Amniotic epithelial cell (primary cell): ENCODE data around the gene ZFAND3.

Experiments used
- DNase-seq: peaks from one replicate; pipeline ENCODE4 v3.0.0-alpha.2; 2010; ENCODE audit warnings: low read depth

ZFAND3 gene

GRCh38 chr6:37798436-37799262 lies 20.9 kb upstream of the ZFAND3 start:
- DNase-seq: no peak

GRCh38 chr6:37799263-37799644 lies 20.3 kb upstream of the ZFAND3 start:
- no peak for DNase-seq

GRCh38 chr6:37800703-37801604 lies 18.6 kb upstream of the ZFAND3 start:
- no peak for DNase-seq

- no peak for DNase-seq
These were observed 18.0 kb upstream of the ZFAND3 start for GRCh38 chr6:37801605-37801940.

- peak; percentile 75 for DNase-seq
These were observed 16.7 kb upstream of the ZFAND3 start for GRCh38 chr6:37802810-37803209.

GRCh38 chr6:37804586-37804985 lies 14.9 kb upstream of the ZFAND3 start:
- peak; percentile 67 for DNase-seq

GRCh38 chr6:37806213-37806612 lies 13.3 kb upstream of the ZFAND3 start:
- DNase-seq: no peak

- DNase-seq: peak; percentile 25
These were observed 11.9 kb upstream of the ZFAND3 start for GRCh38 chr6:37807656-37808055.

GRCh38 chr6:37809197-37809543 lies 10.4 kb upstream of the ZFAND3 start:
- DNase-seq: no peak

- DNase-seq: no peak
These were observed 6.7 kb upstream of the ZFAND3 start for GRCh38 chr6:37812841-37813240.

GRCh38 chr6:37814374-37814773 lies 5.2 kb upstream of the ZFAND3 start:
- DNase-seq: no peak

GRCh38 chr6:37816599-37817375 lies 2.7 kb upstream of the ZFAND3 start:
- DNase-seq: peak; percentile 42

GRCh38 chr6:37818536-37819176 lies 871 bp upstream of the ZFAND3 start:
- peak; percentile 92 for DNase-seq

- DNase-seq: peak; percentile 74
These were observed 533 bp downstream of the ZFAND3 start for GRCh38 chr6:37819802-37820717.

- DNase-seq: no peak
These were observed 1.2 kb downstream of the ZFAND3 start for GRCh38 chr6:37820718-37821079.

- no peak for DNase-seq
These were observed 1.9 kb downstream of the ZFAND3 start for GRCh38 chr6:37821446-37821845.

GRCh38 chr6:37822851-37823682 lies 3.5 kb downstream of the ZFAND3 start:
- DNase-seq: peak; percentile 49

- no peak for DNase-seq
These were observed 4.6 kb downstream of the ZFAND3 start for GRCh38 chr6:37824170-37824569.

- peak; percentile 17 for DNase-seq
These were observed 6.7 kb downstream of the ZFAND3 start for GRCh38 chr6:37826188-37826587.

GRCh38 chr6:37826993-37827392 lies 7.5 kb downstream of the ZFAND3 start:
- no peak for DNase-seq
